Osteocyte (in vitro differentiated cells): Measurements from ENCODE around the gene HES6. TPM values are rescaled to one million over a fixed set of nuclear protein-coding genes. Genes with fewer than 3 reads are reported as not detected.

ENCODE experiments used
- DNase-seq: peaks from one replicate; pipeline ENCODE4 v3.0.0; 2021; ENCODE audit warnings: mixed read lengths; ENCODE audit not compliant: unreplicated experiment; ENCODE audit errors: extremely low spot score
- H3K27ac Mint-ChIP-seq: one replicate; pipeline ENCODE4 v1.8.0; 2021; ENCODE audit warnings: mild to moderate bottlenecking, mixed read lengths; ENCODE audit not compliant: unreplicated experiment
- H3K27me3 Mint-ChIP-seq: one replicate; pipeline ENCODE4 v1.8.0; 2021; ENCODE audit warnings: mixed read lengths; ENCODE audit not compliant: unreplicated experiment
- H3K36me3 Mint-ChIP-seq: one replicate; pipeline ENCODE4 v1.8.0; 2021; ENCODE audit warnings: mixed read lengths; ENCODE audit not compliant: unreplicated experiment
- H3K4me1 Mint-ChIP-seq: one replicate; pipeline ENCODE4 v1.8.0; 2021; ENCODE audit warnings: mixed read lengths; ENCODE audit not compliant: unreplicated experiment
- H3K4me3 Mint-ChIP-seq: one replicate; pipeline ENCODE4 v1.8.0; 2021; ENCODE audit warnings: mild to moderate bottlenecking, moderate library complexity, mixed read lengths; ENCODE audit not compliant: unreplicated experiment
- H3K9me3 Mint-ChIP-seq: one replicate; pipeline ENCODE4 v1.8.0; 2021; ENCODE audit warnings: mixed read lengths; ENCODE audit not compliant: unreplicated experiment
- total RNA-seq: library from RNA; stranded (reverse); gene quantifications from 2 replicates; pipeline ENCODE4 v1.2.1, GENCODE V29; 2021
- TF ChIP-seq, protein P1 (sequence below): fragments of 200-600 bp; sonication (generic); IDR thresholded peaks from 2 replicates; pipeline ENCODE4 v1.5.0; 2021; ENCODE audit warnings: antibody characterized with exemption, mild to moderate bottlenecking, moderate library complexity

The HES6 gene
- total RNA-seq, 1 donor from 2014 or later, result 6.2 TPM

DNA sequence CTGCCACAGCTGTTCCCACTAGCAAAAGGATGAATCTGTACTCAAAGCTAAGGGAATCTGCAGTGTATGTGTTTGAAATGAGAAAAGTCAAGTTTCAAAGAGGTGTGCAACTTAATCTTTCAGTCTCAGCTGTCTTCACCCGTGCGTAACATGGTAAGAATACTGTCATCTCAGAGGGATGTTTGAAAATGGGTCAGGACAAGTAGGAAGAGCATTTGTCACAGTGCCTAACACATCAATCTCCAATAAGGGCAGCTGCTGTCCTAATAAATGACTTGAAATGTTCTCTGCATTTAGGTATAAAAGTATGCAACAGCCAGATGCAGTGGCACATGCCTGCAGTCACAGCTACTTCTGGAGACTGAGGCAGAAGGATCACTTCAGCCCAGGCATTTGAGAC is 49.4 kb downstream of the HES6 start:
- Mint-ChIP-seq H3K9me3 (no peaks in the 10 kb centered on the region), H3K4me3 (no peak overlapping the region), H3K36me3 (peaks cover 53% of the 10 kb centered on the region), H3K4me1 (no peaks in the 10 kb centered on the region), H3K27ac (no peak overlapping the region), H3K27me3 (no peaks in the 10 kb centered on the region)
- DNase-seq, result no peak
- TF ChIP-seq, protein P1, sequence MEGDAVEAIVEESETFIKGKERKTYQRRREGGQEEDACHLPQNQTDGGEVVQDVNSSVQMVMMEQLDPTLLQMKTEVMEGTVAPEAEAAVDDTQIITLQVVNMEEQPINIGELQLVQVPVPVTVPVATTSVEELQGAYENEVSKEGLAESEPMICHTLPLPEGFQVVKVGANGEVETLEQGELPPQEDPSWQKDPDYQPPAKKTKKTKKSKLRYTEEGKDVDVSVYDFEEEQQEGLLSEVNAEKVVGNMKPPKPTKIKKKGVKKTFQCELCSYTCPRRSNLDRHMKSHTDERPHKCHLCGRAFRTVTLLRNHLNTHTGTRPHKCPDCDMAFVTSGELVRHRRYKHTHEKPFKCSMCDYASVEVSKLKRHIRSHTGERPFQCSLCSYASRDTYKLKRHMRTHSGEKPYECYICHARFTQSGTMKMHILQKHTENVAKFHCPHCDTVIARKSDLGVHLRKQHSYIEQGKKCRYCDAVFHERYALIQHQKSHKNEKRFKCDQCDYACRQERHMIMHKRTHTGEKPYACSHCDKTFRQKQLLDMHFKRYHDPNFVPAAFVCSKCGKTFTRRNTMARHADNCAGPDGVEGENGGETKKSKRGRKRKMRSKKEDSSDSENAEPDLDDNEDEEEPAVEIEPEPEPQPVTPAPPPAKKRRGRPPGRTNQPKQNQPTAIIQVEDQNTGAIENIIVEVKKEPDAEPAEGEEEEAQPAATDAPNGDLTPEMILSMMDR, result no peak

Other genes starting within 250 kb of the HES6 start
- 22.1 and 22.5 TPM in 2 replicates for gene SCLY, start 179.0 kb downstream of the HES6 start, total RNA-seq
- gene ESPNL, start 139.7 kb downstream of the HES6 start, total RNA-seq, result not detected in 2 replicates
- 1.0 and 1.2 TPM in 2 replicates for gene KLHL30, start 101.4 kb downstream of the HES6 start, total RNA-seq
- gene ERFE, start 81.1 kb downstream of the HES6 start, total RNA-seq, result 1.0 and 1.2 TPM in 2 replicates
- gene ILKAP, start 36.3 kb downstream of the HES6 start, total RNA-seq, result 34.1 and 37.2 TPM in 2 replicates
- 3.7 and 5.7 TPM in 2 replicates for gene PER2, start 48.6 kb upstream of the HES6 start, total RNA-seq
- gene TRAF3IP1, start 80.5 kb upstream of the HES6 start, total RNA-seq, result 17.3 and 19.4 TPM in 2 replicates
- gene ASB1, start 186.9 kb upstream of the HES6 start, total RNA-seq, result 26.0 and 33.9 TPM in 2 replicates